Measurements from ENCODE around the gene RABGAP1L. TPM values are rescaled to one million over a fixed set of nuclear protein-coding genes. Genes with fewer than 3 reads are reported as not detected.
A peak's percentile ranks its signal among the peaks of the same experiment; 100 is the strongest.
"Not testable (repeated sequence)": the region's sequence is repeated elsewhere in the genome, so short reads cannot be mapped to it uniquely, and the experiment has no call there.

The RABGAP1L gene
- total RNA-seq, 2 donors from 2014 or later: 148 to 174 TPM

DNA sequence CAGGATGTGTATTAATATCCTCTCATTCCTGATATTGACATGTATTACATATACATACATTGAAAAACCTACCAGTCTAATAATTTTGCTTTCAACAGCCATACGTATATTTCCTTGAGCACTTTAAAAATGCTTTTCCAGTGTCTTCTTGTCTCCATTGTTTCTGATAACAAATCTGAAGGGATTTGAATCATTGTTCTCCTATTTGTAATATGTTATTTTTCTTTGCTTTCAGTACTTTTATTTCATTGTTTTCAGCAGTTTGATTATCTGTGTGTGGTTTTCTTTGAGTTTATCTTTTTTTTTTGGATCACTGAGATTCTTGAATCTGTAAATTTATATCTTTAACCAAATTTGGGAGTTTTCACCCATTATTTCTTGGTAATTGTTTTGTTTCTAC, 65.3 kb downstream of the RABGAP1L start:
- TF ChIP-seq, protein P1, sequence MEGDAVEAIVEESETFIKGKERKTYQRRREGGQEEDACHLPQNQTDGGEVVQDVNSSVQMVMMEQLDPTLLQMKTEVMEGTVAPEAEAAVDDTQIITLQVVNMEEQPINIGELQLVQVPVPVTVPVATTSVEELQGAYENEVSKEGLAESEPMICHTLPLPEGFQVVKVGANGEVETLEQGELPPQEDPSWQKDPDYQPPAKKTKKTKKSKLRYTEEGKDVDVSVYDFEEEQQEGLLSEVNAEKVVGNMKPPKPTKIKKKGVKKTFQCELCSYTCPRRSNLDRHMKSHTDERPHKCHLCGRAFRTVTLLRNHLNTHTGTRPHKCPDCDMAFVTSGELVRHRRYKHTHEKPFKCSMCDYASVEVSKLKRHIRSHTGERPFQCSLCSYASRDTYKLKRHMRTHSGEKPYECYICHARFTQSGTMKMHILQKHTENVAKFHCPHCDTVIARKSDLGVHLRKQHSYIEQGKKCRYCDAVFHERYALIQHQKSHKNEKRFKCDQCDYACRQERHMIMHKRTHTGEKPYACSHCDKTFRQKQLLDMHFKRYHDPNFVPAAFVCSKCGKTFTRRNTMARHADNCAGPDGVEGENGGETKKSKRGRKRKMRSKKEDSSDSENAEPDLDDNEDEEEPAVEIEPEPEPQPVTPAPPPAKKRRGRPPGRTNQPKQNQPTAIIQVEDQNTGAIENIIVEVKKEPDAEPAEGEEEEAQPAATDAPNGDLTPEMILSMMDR (IDR thresholded peaks at IDR 0.05): no peak
- Histone ChIP-seq H3K27ac (no peak overlapping the region), H3K36me3 (peaks cover 12% of the 10 kb centered on the region), H3K27me3 (no peaks in the 10 kb centered on the region), H3K4me1 (no peaks in the 10 kb centered on the region), H3K9me3 (peaks cover 0 to 9% of the 10 kb centered on the region in 2 donors), H3K4me3 (no peak overlapping the region)
- DNase-seq (ENCODE audit: low spot score): no peak

DNA sequence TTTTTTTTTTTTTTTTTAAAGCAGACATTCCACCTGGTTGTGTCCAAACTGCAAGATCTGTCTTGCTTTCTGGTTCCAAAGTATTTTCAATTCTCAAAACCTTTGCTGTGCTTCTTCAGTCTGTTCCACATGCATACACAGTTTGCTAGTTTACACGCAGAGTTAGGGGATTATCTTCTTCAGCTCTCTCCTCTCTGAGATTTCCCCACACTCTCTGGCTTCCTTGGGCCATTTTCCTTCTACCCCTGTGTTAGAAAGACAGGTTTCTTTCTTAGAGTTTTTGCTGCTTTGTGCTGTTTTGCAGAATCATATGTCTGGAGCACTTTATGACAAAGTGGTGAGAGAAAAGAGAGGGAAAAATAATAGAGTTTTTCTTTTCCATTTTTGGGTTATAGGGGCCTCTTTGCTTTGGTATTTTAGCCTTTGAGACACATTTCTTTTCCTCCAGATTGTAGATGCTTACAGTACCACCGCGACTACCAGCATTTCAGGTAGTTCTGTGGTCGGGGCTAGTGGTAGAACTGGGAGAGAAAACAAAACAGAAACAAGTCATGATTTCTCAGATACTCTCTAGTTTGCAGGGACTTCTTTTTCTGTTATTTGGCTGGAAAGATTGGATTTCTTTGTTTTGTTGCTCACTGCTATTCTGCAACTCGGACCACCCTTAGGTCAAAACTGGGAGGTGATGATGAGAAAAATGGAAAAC, 66.3 kb downstream of the RABGAP1L start:
- Histone ChIP-seq H3K9me3 (peaks cover 0 to 9% of the 10 kb centered on the region in 2 donors), H3K36me3 (peaks cover 12% of the 10 kb centered on the region), H3K27ac (no peak overlapping the region), H3K4me3 (no peak overlapping the region), H3K4me1 (no peaks in the 10 kb centered on the region), H3K27me3 (no peaks in the 10 kb centered on the region)
- TF ChIP-seq, protein P1 (IDR thresholded peaks at IDR 0.05): no peak
- DNase-seq (ENCODE audit: low spot score): no peak

- Histone ChIP-seq H3K4me3 (no peak overlapping the region), H3K27ac (no peak overlapping the region), H3K36me3 (peaks cover 11% of the 10 kb centered on the region), H3K4me1 (no peaks in the 10 kb centered on the region), H3K27me3 (no peaks in the 10 kb centered on the region), H3K9me3 (no peaks in the 10 kb centered on the region)
- no peak for DNase-seq (ENCODE audit: low spot score)
- TF ChIP-seq, protein P1 (IDR thresholded peaks at IDR 0.05): no peak
Observed at GRCh38 chr1:174230399-174230798, 71.1 kb downstream of the RABGAP1L start.

GRCh38 chr1:174232761-174233160, 73.4 kb downstream of the RABGAP1L start:
- TF ChIP-seq, protein P1 (IDR thresholded peaks at IDR 0.05): no peak
- Histone ChIP-seq H3K27me3 (no peaks in the 10 kb centered on the region), H3K9me3 (no peaks in the 10 kb centered on the region), H3K4me1 (no peaks in the 10 kb centered on the region), H3K4me3 (no peak overlapping the region), H3K36me3 (peaks cover 11% of the 10 kb centered on the region), H3K27ac (peak overlapping the region in 1 of 2 donors; percentile 16)
- no peak for DNase-seq (ENCODE audit: low spot score)

- H3K4me3 ChIP-seq; H3K4me1 ChIP-seq; H3K27me3 ChIP-seq; H3K36me3 ChIP-seq; DNase-seq (ENCODE audit: low spot score); H3K9me3 ChIP-seq; H3K27ac ChIP-seq: not testable (repeated sequence)
Observed at GRCh38 chr1:174238845-174239501, 79.7 kb downstream of the RABGAP1L start.

DNA sequence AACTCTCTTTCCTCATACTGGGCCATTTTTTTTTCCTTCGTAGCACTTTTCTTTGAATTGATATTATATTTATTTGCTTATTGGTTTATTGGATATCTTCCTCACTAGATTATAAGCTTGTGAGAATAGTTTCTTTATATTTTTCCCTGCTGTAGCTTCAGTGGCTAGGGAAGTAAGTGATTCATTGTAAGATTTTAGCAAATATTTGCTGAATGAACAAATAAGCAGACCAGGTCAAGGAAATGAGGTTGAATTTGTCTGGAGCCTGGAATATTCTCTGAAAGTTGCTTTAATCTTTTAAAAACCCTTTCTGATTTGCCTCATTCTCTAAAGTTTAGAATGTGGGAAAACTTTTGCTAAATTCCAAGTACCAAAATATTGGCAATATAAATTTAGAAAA, 80.2 kb downstream of the RABGAP1L start:
- TF ChIP-seq, protein P1 (IDR thresholded peaks at IDR 0.05): no peak
- Histone ChIP-seq H3K27me3 (no peaks in the 10 kb centered on the region), H3K36me3 (peaks cover 5% of the 10 kb centered on the region), H3K9me3 (no peaks in the 10 kb centered on the region), H3K4me1 (no peaks in the 10 kb centered on the region), H3K4me3 (no peak overlapping the region), H3K27ac (no peak overlapping the region)
- DNase-seq (ENCODE audit: low spot score): no peak
